HepG2 (cell line): Measurements from ENCODE around the gene FRMD4B. TPM values are rescaled to one million over a fixed set of nuclear protein-coding genes. Genes with fewer than 3 reads are reported as not detected.

Source experiments
- ATAC-seq: fragments of 200-7000 bp; cut with Tn5 transposase; 3 replicates; pipeline ENCODE4 v1.9.1; 2020; ENCODE audit warnings: mild to moderate bottlenecking, moderate library complexity
- BruUV-seq: library from RNA; stranded (reverse); fragments of 400-500 nt; replicated peaks from 2 replicates; lab custom pipeline; 2021; lab: Mats Ljungman, UMichigan
- CTCF ChIA-PET: fragments of 300-600 bp; formaldehyde crosslinking; extraction: SDS; loops from one replicate; lab custom pipeline; 2021; ENCODE audit warnings: low total read pairs, inconsistent platforms, low intra/inter-chr PET ratio; lab: Yijun Ruan, JAX
- POLR2A ChIA-PET: fragments of 350-600 bp; sonication (Branson Sonifier 250); formaldehyde crosslinking; loops from one replicate; lab custom pipeline; 2020; ENCODE audit warnings: antibody characterized with exemption, inconsistent platforms; lab: Yijun Ruan, JAX
- DNase-seq: peaks from one replicate; pipeline ENCODE4 v3.0.0-alpha.2; 2015; ENCODE audit warnings: low spot score
- FAIRE-seq: peaks from 3 replicates; lab custom pipeline; 2011; peaks lifted over from hg19 to GRCh38; lab: Jason Lieb, UNC
- H2AFZ ChIP-seq: one replicate; pipeline ENCODE4 v1.6.1; 2011; ENCODE audit warnings: low read length, inconsistent platforms
- H3K27ac ChIP-seq: fragments of 300-600 bp; 3 replicates; pipeline ENCODE4 v1.8.0; 2011; ENCODE audit warnings: mixed run types, mild to moderate bottlenecking, mixed read lengths, low read length, inconsistent platforms; ENCODE audit not compliant: insufficient read depth; ENCODE audit errors: extremely low read length
- H3K27me3 ChIP-seq, 2 experiments: fragments of 200-600 bp in 1 of 2; 2 replicates in 1 of 2; 3 replicates in 1 of 2; pipeline versions ENCODE4 v1.6.0 to v1.8.0; 2011; ENCODE audit warnings: low read length in 2 of 2, mild to moderate bottlenecking in 2 of 2, moderate library complexity in 2 of 2, inconsistent platforms in 1 of 2; ENCODE audit not compliant: insufficient read depth in 2 of 2, control insufficient read depth in 1 of 2
- H3K36me3 ChIP-seq, 2 experiments: fragments of 200-600 bp in 1 of 2; replicated peaks in 1 of 2; 2 replicates in 1 of 2; 3 replicates in 1 of 2; pipeline versions ENCODE4 v1.5.1 to v1.8.0; 2011; ENCODE audit warnings: low read length in 2 of 2, inconsistent platforms in 1 of 2; ENCODE audit not compliant: insufficient read depth in 2 of 2, control insufficient read depth in 1 of 2
- H3K4me1 ChIP-seq: 2 replicates; pipeline ENCODE4 v1.5.1; 2012; ENCODE audit warnings: low read length, inconsistent platforms; ENCODE audit not compliant: insufficient read depth
- H3K4me2 ChIP-seq: 2 replicates; pipeline ENCODE4 v1.6.0; 2011; ENCODE audit warnings: low read depth, low read length, inconsistent platforms
- H3K4me3 ChIP-seq, 3 experiments: fragments of 200-600 bp in 1 of 3; sonication (generic), shearing (Covaris generic) in 1 of 3; replicated peaks in 1 of 3; 2 replicates each; pipeline ENCODE4 v1.5.1; 2011 to 2016; ENCODE audit warnings: low read length in 3 of 3, inconsistent platforms in 2 of 3, low read depth in 2 of 3, mild to moderate bottlenecking in 2 of 3, control low read depth in 1 of 3, mixed read lengths in 1 of 3; ENCODE audit not compliant: insufficient read depth in 1 of 3
- H3K79me2 ChIP-seq: one replicate; pipeline ENCODE4 v1.6.1; 2011; ENCODE audit warnings: low read length, inconsistent platforms; ENCODE audit not compliant: insufficient read depth
- H3K9ac ChIP-seq: 2 replicates; pipeline ENCODE4 v1.6.0; 2011; ENCODE audit warnings: mild to moderate bottlenecking, low read depth, low read length, inconsistent platforms; ENCODE audit not compliant: insufficient read depth
- H3K9me3 ChIP-seq: 2 replicates; pipeline ENCODE4 v1.5.1; 2012; ENCODE audit warnings: mild to moderate bottlenecking, low read length
- H4K20me1 ChIP-seq: 2 replicates; pipeline ENCODE4 v1.6.0; 2011; ENCODE audit warnings: inconsistent platforms, mild to moderate bottlenecking, low read length, moderate library complexity; ENCODE audit not compliant: insufficient read depth
- ESRRA ChIP-seq: sonication (generic); formaldehyde crosslinking; IDR thresholded peaks from 2 replicates; pipeline ENCODE4 v1.5.1; 2020; ENCODE audit warnings: mild to moderate bottlenecking, low read depth, missing genetic modification reagents
- GLMP ChIP-seq: sonication (generic); formaldehyde crosslinking; IDR thresholded peaks from 2 replicates; pipeline ENCODE4 v1.9.0; 2021; ENCODE audit warnings: missing genetic modification reagents, mild to moderate bottlenecking, borderline replicate concordance
- JUN ChIP-seq: sonication (generic); formaldehyde crosslinking; IDR thresholded peaks from 2 replicates; pipeline ENCODE4 v1.4.0; 2020; ENCODE audit warnings: mild to moderate bottlenecking, missing genetic modification reagents
- KLF13 ChIP-seq: sonication (generic); formaldehyde crosslinking; IDR thresholded peaks from 2 replicates; pipeline ENCODE4 v1.4.0; 2020; ENCODE audit warnings: mild to moderate bottlenecking, missing genetic modification reagents
- MATR3 ChIP-seq: sonication (generic); formaldehyde crosslinking; IDR thresholded peaks from 2 replicates; pipeline ENCODE4 v1.4.0; 2020; ENCODE audit warnings: missing genetic modification reagents
- NFE2 ChIP-seq: sonication (generic); formaldehyde crosslinking; IDR thresholded peaks from 2 replicates; pipeline ENCODE4 v1.4.0; 2020; ENCODE audit warnings: missing genetic modification reagents
- NONO ChIP-seq, 2 experiments: fragments of 450-650 bp in 1 of 2; sonication (generic) in 1 of 2; formaldehyde crosslinking in 1 of 2; IDR thresholded peaks in 1 of 2; conservative IDR thresholded peaks in 1 of 2; 2 replicates each; pipeline versions ENCODE4 v1.6.1 to v1.8.0; 2017 to 2022; ENCODE audit warnings: mild to moderate bottlenecking in 1 of 2, missing genetic modification reagents in 1 of 2, moderate library complexity in 1 of 2
- PRDM15 ChIP-seq: sonication (generic); formaldehyde crosslinking; IDR thresholded peaks from 2 replicates; pipeline ENCODE4 v1.4.0; 2020; ENCODE audit warnings: missing genetic modification reagents
- PTBP1 ChIP-seq: fragments of 200-400 bp; formaldehyde crosslinking; IDR thresholded peaks from 2 replicates; pipeline ENCODE4 v1.6.1; 2018; ENCODE audit warnings: low read length, low read depth; ENCODE audit not compliant: poor library complexity, severe bottlenecking
- SMAD3 ChIP-seq: sonication (generic); formaldehyde crosslinking; IDR thresholded peaks from 2 replicates; pipeline ENCODE4 v1.4.0; 2020; ENCODE audit warnings: missing genetic modification reagents
- STAG1 ChIP-seq: sonication (generic); formaldehyde crosslinking; IDR thresholded peaks from 2 replicates; pipeline ENCODE4 v1.4.0; 2020; ENCODE audit warnings: missing genetic modification reagents
- TEAD3 ChIP-seq: optimal IDR thresholded peaks from 2 replicates; pipeline ENCODE3; 2016; ENCODE audit warnings: borderline replicate concordance
- ZNF12 ChIP-seq: sonication (generic); formaldehyde crosslinking; IDR thresholded peaks from 2 replicates; pipeline ENCODE4 v1.5.0; 2020; ENCODE audit warnings: missing genetic modification reagents
- ZNF460 ChIP-seq: sonication (generic); formaldehyde crosslinking; IDR thresholded peaks from 2 replicates; pipeline ENCODE4 v1.5.1; 2020; ENCODE audit warnings: missing genetic modification reagents, mild to moderate bottlenecking, borderline replicate concordance
- ZNF678 ChIP-seq: sonication (generic); formaldehyde crosslinking; IDR thresholded peaks from 2 replicates; pipeline ENCODE4 v1.4.0; 2020; ENCODE audit warnings: mild to moderate bottlenecking, missing genetic modification reagents
- ZNF784 ChIP-seq: sonication (generic); formaldehyde crosslinking; IDR thresholded peaks from 2 replicates; pipeline ENCODE4 v1.5.1; 2020; ENCODE audit warnings: missing genetic modification reagents, mild to moderate bottlenecking, borderline replicate concordance
- ZNF792 ChIP-seq: IDR thresholded peaks from 2 replicates; pipeline ENCODE4 v1.6.1; 2016
- WGBS: methylation state at CpG from one replicate; pipeline ENCODE4 v1.1.6; 2017; ENCODE audit warnings: low lambda C conversion rate; 5-methylcytosine and 5-hydroxymethylcytosine counted together
- in situ Hi-C: cut with HindIII; loops from 2 replicates; pipeline ENCODE4 v1.10.0; 2017; ENCODE audit warnings: low pct_unique_long_range_greater_than_20kb; ENCODE audit not compliant: extremely low pct_ligation_motif_present
- intact Hi-C: fragments of 100-400 bp; cut with micrococcal nuclease; formaldehyde crosslinking; loops from one replicate; pipeline ENCODE4 v1.10.0; 2022; ENCODE audit not compliant: unreplicated experiment
- polyA plus RNA-seq, 8 experiments: library from polyadenylated mRNA; depleted of rRNA in 3 of 8; stranded (reverse) in 7 of 8; unstranded in 1 of 8; fragments of >200 nt; fragmentation: Illumina TruSeq in 4 of 8; extraction: Trizol in 4 of 8; gene quantifications; 2 replicates each; pipeline versions ENCODE4 v1.2.1 to v1.2.3, GENCODE V29; 2011 to 2016; ENCODE audit warnings: low read depth in 4 of 8, missing spikeins in 1 of 8, mixed read lengths in 1 of 8; ENCODE audit not compliant: insufficient read depth in 1 of 8
- total RNA-seq, 5 experiments: library from RNA; depleted of rRNA; stranded (reverse); fragments of >200 nt; fragmentation: Illumina TruSeq; extraction: Trizol; gene quantifications; 2 replicates each; pipeline ENCODE4 v1.2.3, GENCODE V29; 2016; ENCODE audit warnings: low read depth in 1 of 5

Gene FRMD4B
- total and polyA plus RNA-seq, 2 of the 13 experiments (the other 11 are each of a cell fraction or from before 2014, with no cell fraction given), result 3.0 to 3.3 TPM

DNA sequence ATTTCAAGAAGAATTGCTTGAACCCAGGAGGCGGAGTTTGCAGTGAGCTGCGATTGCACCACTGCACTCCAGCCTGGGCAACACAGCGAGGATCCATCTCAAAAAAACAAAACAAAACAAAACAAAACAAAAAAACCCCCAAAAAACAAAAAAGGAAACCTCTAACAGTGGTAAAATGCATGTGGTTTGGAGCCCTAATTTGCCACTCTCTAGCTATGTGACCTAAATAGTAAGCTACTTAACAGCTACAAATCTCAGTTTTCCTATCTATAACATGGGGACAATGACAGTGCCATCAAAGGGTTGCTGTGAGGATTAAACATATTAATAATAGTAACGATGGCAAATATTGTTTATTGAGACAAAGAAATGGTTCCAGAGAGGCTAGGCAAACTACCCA lies 144.1 kb downstream of the FRMD4B start:
- ATAC-seq, result no peak
- H3K9ac ChIP-seq, result no peak overlapping the region
- no peak overlapping the region for H3K27ac ChIP-seq
- 0 out of 2 replicates have a peak, but pooled peaks cover 9% of the 10 kb centered on the region for H3K4me1 ChIP-seq
- no peak for DNase-seq
- intact Hi-C loops, result no loop called here
- in situ Hi-C loops, result no loop called here
- no peaks in the 10 kb centered on the region for H3K36me3 ChIP-seq
- no peak overlapping the region for H2AFZ ChIP-seq
- WGBS, result 85% methylated on average over 4 of the region's 4 CpGs
- H3K9me3 ChIP-seq, result no peaks in the 10 kb centered on the region
- no peaks in the 10 kb centered on the region for H3K79me2 ChIP-seq
- ChIA-PET CTCF (no interaction called here), POLR2A (no interaction called here)
- no peak for FAIRE-seq
- H3K4me3 ChIP-seq, result no peak overlapping the region
- H4K20me1 ChIP-seq, result no peaks in the 10 kb centered on the region
- no TSS peak for BruUV-seq
- H3K27me3 ChIP-seq, result no peaks in the 10 kb centered on the region; a peak in 1 of 5 replicates
- H3K4me2 ChIP-seq, result no peak overlapping the region
- TF ChIP-seq ZNF792, result no peak
- TF ChIP-seq TEAD3 (CRISPR knock-in tag), result no peak
- no peak for TF ChIP-seq NONO (IDR thresholded peaks at IDR 0.05)
- no peak for TF ChIP-seq NONO (CRISPR knock-in tag; conservative IDR thresholded peaks at IDR 0.05)
- TF ChIP-seq ZNF784, result no peak
- TF ChIP-seq PTBP1, result no peak
- TF ChIP-seq PRDM15 (CRISPR knock-in tag), result no peak
- TF ChIP-seq ZNF678, result no peak
- TF ChIP-seq SMAD3 (CRISPR knock-in tag), result no peak
- TF ChIP-seq JUN (CRISPR knock-in tag), result no peak
- no peak for TF ChIP-seq KLF13 (CRISPR knock-in tag)
- TF ChIP-seq ZNF12 (CRISPR knock-in tag), result no peak
- TF ChIP-seq GLMP (CRISPR knock-in tag), result no peak
- TF ChIP-seq NFE2 (CRISPR knock-in tag), result no peak
- TF ChIP-seq ESRRA (CRISPR knock-in tag), result no peak
- no peak for TF ChIP-seq STAG1 (CRISPR knock-in tag)
- TF ChIP-seq ZNF460 (CRISPR knock-in tag), result no peak
- no peak for TF ChIP-seq MATR3 (CRISPR knock-in tag)
